Activated CD4-positive, alpha-beta T cell treated with anti-CD3 and anti-CD28 coated beads for 36 hours (primary cell): ENCODE results near the gene HDDC3. TPM values are rescaled to one million over a fixed set of nuclear protein-coding genes. Genes with fewer than 3 reads are reported as not detected.

Experiments
- ATAC-seq: fragments of 200-7000 bp; cut with Tn5 transposase; one replicate; pipeline ENCODE4 v1.10.0; 2021; ENCODE audit warnings: mild to moderate bottlenecking, moderate library complexity
- CTCF ChIA-PET: fragments of 350-600 bp; sonication (Branson Sonifier 250); formaldehyde crosslinking; loops from one replicate; lab custom pipeline; 2021; ENCODE audit warnings: antibody characterized with exemption; lab: Charles Lee
- POLR2A ChIA-PET: fragments of 350-600 bp; sonication (Branson Sonifier 250); formaldehyde crosslinking; loops from one replicate; lab custom pipeline; 2021; ENCODE audit warnings: antibody characterized with exemption, inconsistent platforms; lab: Charles Lee
- DNase-seq: peaks from one replicate; pipeline ENCODE4 v3.0.0-alpha.2; 2020
- H3K27ac Mint-ChIP-seq: one replicate; pipeline ENCODE4 v1.8.0; 2021; ENCODE audit warnings: mixed read lengths
- H3K27me3 Mint-ChIP-seq: one replicate; pipeline ENCODE4 v1.8.0; 2021; ENCODE audit warnings: mixed read lengths
- H3K36me3 Mint-ChIP-seq: one replicate; pipeline ENCODE4 v1.8.0; 2021; ENCODE audit warnings: low read depth, mixed read lengths
- H3K4me1 Mint-ChIP-seq: one replicate; pipeline ENCODE4 v1.8.0; 2021; ENCODE audit warnings: mixed read lengths
- H3K4me3 Mint-ChIP-seq: one replicate; pipeline ENCODE4 v1.8.0; 2021; ENCODE audit warnings: mild to moderate bottlenecking, moderate library complexity, mixed read lengths
- H3K9me3 Mint-ChIP-seq: one replicate; pipeline ENCODE4 v1.8.0; 2021; ENCODE audit warnings: low read depth, mixed read lengths
- intact Hi-C, 2 experiments: fragments of 100-400 bp; cut with DNase I in 1 of 2; cut with micrococcal nuclease in 1 of 2; formaldehyde crosslinking; loops; one replicate each; pipeline versions ENCODE4 v1.14.2 to v1.15.1; 2022 to 2024; cut with DNase I, micrococcal nuclease
- total RNA-seq, 2 experiments: library from RNA; stranded (reverse); gene quantifications; one replicate each; pipeline ENCODE4 v1.2.3, GENCODE V29; 2021

Gene HDDC3, protein sequence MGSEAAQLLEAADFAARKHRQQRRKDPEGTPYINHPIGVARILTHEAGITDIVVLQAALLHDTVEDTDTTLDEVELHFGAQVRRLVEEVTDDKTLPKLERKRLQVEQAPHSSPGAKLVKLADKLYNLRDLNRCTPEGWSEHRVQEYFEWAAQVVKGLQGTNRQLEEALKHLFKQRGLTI
- total RNA-seq: 10 to 100 TPM; 34.2 to 41.2 TPM

DNA sequence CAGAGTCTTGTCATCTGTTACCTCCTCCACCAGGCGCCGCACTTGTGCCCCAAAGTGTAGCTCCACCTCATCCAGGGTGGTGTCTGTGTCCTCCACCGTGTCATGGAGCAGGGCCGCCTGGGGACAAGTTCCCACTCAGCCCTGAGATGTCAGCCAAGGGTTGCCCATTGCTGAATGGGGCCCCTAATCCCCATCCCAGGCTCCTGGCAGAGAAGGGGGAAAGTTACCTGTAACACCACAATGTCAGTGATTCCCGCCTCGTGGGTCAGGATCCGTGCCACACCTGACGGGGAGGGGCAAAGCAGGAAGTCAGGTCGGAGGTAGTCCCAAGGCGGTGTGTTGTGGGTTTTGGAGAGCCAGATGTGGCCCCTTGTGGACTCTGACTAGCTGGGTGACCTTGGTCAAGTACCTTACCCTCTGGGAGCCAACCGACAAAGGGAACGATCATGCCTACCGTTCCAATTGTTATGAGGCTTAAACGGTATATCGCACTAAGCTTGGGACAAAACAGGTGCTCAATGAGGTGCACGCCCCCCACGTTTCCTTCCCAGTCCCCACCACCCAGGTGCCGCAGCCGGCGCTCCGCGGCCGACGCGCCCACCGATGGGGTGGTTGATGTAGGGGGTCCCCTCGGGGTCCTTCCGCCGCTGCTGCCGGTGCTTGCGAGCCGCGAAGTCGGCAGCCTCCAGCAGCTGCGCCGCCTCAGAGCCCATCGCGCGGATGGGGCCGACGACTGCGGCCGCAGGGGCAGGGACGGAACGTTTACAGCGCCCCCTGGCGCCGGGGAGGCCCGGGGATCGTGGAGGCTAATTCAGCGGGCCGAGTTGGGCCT lies at the start of gene HDDC3:
Gene HDDC3, minus strand, starts transcription at position 722 of the 832 bp plus-strand sequence. Its CDS starts 9 bp downstream, at position 713.
- ATAC-seq: peak; percentile 68
- no peaks in the 10 kb centered on the region for H3K9me3 Mint-ChIP-seq
- peaks cover 26% of the 10 kb centered on the region for H3K36me3 Mint-ChIP-seq
- peak; percentile 96 for DNase-seq
- H3K27me3 Mint-ChIP-seq: no peaks in the 10 kb centered on the region
- peak within 1 kb of the TSS; percentile 99 for H3K27ac Mint-ChIP-seq
- ChIA-PET CTCF (interaction anchor here (0.5 to 11.3 kb wide), 54 partner anchors 9 to 745 kb away, joined by 3 to 164 read pairs (median 4); partner anchors contain the start of genes BLM, FES, IQGAP1 and MAN2A2), POLR2A (interaction anchor here (0.6 to 2.2 kb wide), 16 partner anchors 9 to 699 kb away, joined by 3 to 15 read pairs (median 4); partner anchors contain the start of genes BLM, CIB1, IQGAP1 and MAN2A2)
- peaks cover 47% of the 10 kb centered on the region for H3K4me1 Mint-ChIP-seq
- intact Hi-C loops: loop anchor here (1.0 to 10.0 kb wide), 13 partner anchors 29 to 1970 kb away; partner anchors contain the start of genes NGRN (in 2 of the 2), AP3S2 (in 1 of the 2), CHD2 (in 1 of the 2) and IDH2 (in 1 of the 2)
- peak within 1 kb of the TSS; percentile 99 for H3K4me3 Mint-ChIP-seq

DNA sequence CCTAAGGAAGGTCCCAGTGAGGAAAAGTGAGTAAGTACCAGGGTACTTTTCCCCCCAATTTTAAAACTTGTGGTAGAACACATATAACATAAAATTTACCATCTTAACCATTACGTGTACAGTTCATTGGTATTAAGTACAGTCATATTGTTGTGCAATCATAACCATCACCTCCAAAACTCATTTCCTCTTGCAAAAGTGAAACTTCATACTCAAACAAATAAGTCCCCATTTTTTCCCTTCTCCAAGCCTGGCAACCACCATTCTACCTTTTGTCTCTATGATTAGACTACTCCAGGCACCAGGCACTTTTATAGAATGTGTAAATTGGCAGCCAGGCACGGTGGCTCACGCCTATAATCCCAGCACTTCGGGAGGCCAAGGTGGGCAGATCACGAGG lies 49.8 kb upstream of the HDDC3 start:
- Mint-ChIP-seq H3K36me3 (peaks cover 62% of the 10 kb centered on the region), H3K27ac (peak overlapping the region; percentile 32)
- intact Hi-C loops: no loop called here

DNA sequence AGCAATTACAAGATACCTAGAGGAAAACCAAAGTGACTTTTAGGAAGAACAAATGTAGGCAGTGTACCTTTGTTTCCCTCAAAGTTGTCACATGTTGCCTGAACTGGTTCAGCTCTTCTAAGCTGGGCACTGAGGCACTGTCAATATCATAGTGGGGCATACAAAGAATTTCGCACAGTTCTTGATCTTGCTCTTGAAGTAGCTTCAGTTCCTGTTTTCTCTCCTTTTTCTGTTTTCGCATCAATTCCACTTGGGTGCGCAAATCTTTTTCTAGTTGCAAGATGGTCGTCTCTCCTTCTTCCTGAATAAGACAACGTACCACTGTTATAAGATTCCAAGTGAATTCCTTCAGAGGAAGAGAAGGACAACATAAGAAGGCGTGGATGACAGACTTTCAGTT lies 49.3 kb upstream of the HDDC3 start:
- intact Hi-C loops: no loop called here
- DNase-seq: no peak
- CTCF ChIA-PET: interaction anchor here (1.1 to 1.4 kb wide), 3 partner anchors 25 to 290 kb away, joined by 3 to 6 read pairs (median 3); no protein-coding TSS in a partner anchor
- Mint-ChIP-seq H3K9me3 (no peaks in the 10 kb centered on the region), H3K4me3 (no peak overlapping the region), H3K27me3 (no peaks in the 10 kb centered on the region), H3K4me1 (peaks cover 9% of the 10 kb centered on the region), H3K36me3 (peaks cover 64% of the 10 kb centered on the region), H3K27ac (no peak overlapping the region)
- no peak for ATAC-seq
- POLR2A ChIA-PET: interaction anchor here (0.7 to 1.0 kb wide), 2 partner anchors 10 to 1502 kb away, joined by 3 to 6 read pairs; no protein-coding TSS in a partner anchor

More for the DNA sequence above, 49.8 kb upstream of the HDDC3 start:
- Mint-ChIP-seq H3K4me3 (no peak overlapping the region), H3K27me3 (no peaks in the 10 kb centered on the region), H3K9me3 (no peaks in the 10 kb centered on the region), H3K4me1 (peaks cover 11% of the 10 kb centered on the region)
- POLR2A ChIA-PET: no interaction called here
- DNase-seq (no peak), ATAC-seq (peak; percentile 57)
- CTCF ChIA-PET: interaction anchor here (0.8 to 1.9 kb wide), 3 partner anchors 16 to 49 kb away, joined by 3 to 6 read pairs (median 3); no protein-coding TSS in a partner anchor

- CTCF ChIA-PET: interaction anchor here (0.7 to 1.4 kb wide), 5 partner anchors 9 to 47 kb away, joined by 3 to 6 read pairs (median 5); partner anchors contain the start of gene HDDC3
- peaks cover 9% of the 10 kb centered on the region for H3K4me1 Mint-ChIP-seq
- no peak for ATAC-seq
- intact Hi-C loops: no loop called here
- POLR2A ChIA-PET: interaction anchor here (1.2 to 1.5 kb wide), 2 partner anchors 13 to 54 kb away, joined by 3 to 4 read pairs; no protein-coding TSS in a partner anchor
- H3K27ac Mint-ChIP-seq: no peak overlapping the region
- H3K27me3 Mint-ChIP-seq: no peaks in the 10 kb centered on the region
- H3K4me3 Mint-ChIP-seq: no peak overlapping the region
- no peak for DNase-seq
- H3K36me3 Mint-ChIP-seq: peaks cover 78% of the 10 kb centered on the region
- no peaks in the 10 kb centered on the region for H3K9me3 Mint-ChIP-seq
Measured at GRCh38 chr15:90979582-90979981, 47.2 kb upstream of the HDDC3 start.

DNA sequence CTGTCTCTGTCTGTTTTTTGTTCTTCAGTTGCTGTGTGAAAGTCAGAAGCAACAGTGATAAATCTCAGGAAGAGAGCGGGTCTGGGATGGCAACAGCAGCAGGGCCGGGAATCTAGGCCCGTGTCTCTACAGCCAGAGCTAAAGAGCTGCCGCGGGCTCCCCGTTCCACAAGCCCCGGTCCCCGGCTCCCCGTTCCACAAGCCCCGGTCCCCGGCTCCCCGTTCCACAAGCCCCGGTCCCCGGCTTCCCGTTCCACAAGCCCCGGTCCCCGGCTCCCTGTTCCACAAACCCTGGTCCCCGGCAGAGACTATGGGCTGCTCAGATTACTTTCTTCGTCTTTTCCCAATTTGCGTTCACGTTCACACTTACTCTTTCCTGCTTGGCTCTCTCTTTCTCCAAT lies 41.9 kb upstream of the HDDC3 start:
- H3K9me3 Mint-ChIP-seq: no peaks in the 10 kb centered on the region
- H3K36me3 Mint-ChIP-seq: peaks cover 60% of the 10 kb centered on the region
- intact Hi-C loops: no loop called here
- DNase-seq (no peak), ATAC-seq (no peak)
- ChIA-PET POLR2A (no interaction called here), CTCF (no interaction called here)
- no peaks in the 10 kb centered on the region for H3K27me3 Mint-ChIP-seq
- no peak overlapping the region for H3K27ac Mint-ChIP-seq
- H3K4me3 Mint-ChIP-seq: no peak overlapping the region
- H3K4me1 Mint-ChIP-seq: no peaks in the 10 kb centered on the region

DNA sequence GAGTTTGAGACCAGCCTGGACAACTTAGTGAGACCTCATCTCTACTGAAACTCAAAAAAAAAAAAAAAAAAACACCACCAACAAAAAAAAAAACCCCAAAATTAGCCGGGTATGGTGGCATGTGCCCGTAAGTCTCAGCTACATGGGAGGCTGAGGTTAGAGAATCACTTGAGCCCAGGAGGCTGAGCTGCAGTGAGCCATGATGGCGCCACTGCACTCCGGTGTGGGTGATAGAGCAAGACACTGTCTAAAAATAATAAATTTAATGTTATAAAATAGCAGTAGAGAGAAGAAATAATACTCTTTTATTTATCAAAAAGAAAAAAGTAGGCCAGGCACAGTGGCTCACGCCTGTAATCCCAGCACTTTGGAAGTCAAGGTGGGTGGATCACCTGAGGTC lies 39.8 kb upstream of the HDDC3 start:
- DNase-seq: no peak
- ATAC-seq: no peak
- H3K27me3 Mint-ChIP-seq: no peaks in the 10 kb centered on the region
- ChIA-PET CTCF (no interaction called here), POLR2A (interaction anchor here (0.7 to 1.4 kb wide), 2 partner anchors 9 to 33 kb away, joined by 4 to 6 read pairs; no protein-coding TSS in a partner anchor)
- H3K4me1 Mint-ChIP-seq: no peaks in the 10 kb centered on the region
- H3K36me3 Mint-ChIP-seq: peaks cover 64% of the 10 kb centered on the region
- H3K9me3 Mint-ChIP-seq: no peaks in the 10 kb centered on the region
- intact Hi-C loops: no loop called here
- H3K27ac Mint-ChIP-seq: no peak overlapping the region
- no peak overlapping the region for H3K4me3 Mint-ChIP-seq

- H3K27ac Mint-ChIP-seq: no peak overlapping the region
- intact Hi-C loops: no loop called here
- ChIA-PET POLR2A (no interaction called here), CTCF (interaction anchor here (0.7 to 3.3 kb wide), 3 partner anchors 9 to 85 kb away, joined by 3 to 19 read pairs (median 3); no protein-coding TSS in a partner anchor)
- no peak for ATAC-seq
- no peaks in the 10 kb centered on the region for H3K9me3 Mint-ChIP-seq
- DNase-seq: no peak
- H3K27me3 Mint-ChIP-seq: no peaks in the 10 kb centered on the region
- H3K36me3 Mint-ChIP-seq: peaks cover 62% of the 10 kb centered on the region
- no peaks in the 10 kb centered on the region for H3K4me1 Mint-ChIP-seq
- no peak overlapping the region for H3K4me3 Mint-ChIP-seq
Measured at GRCh38 chr15:90970274-90970673, 37.9 kb upstream of the HDDC3 start.

- ATAC-seq: no peak
- H3K4me3 Mint-ChIP-seq: no peak overlapping the region
- H3K27ac Mint-ChIP-seq: no peak overlapping the region
- H3K27me3 Mint-ChIP-seq: no peaks in the 10 kb centered on the region
- intact Hi-C loops: no loop called here
- H3K9me3 Mint-ChIP-seq: no peaks in the 10 kb centered on the region
- peaks cover 60% of the 10 kb centered on the region for H3K36me3 Mint-ChIP-seq
- DNase-seq: no peak
- H3K4me1 Mint-ChIP-seq: no peaks in the 10 kb centered on the region
- ChIA-PET CTCF (interaction anchor here (1.2 to 3.3 kb wide), 2 partner anchors 11 to 14 kb away, joined by 3 to 19 read pairs; partner anchors contain the start of gene RCCD1), POLR2A (no interaction called here)
Measured at GRCh38 chr15:90968434-90968833, 36.1 kb upstream of the HDDC3 start.

- H3K4me3 Mint-ChIP-seq: no peak overlapping the region
- H3K36me3 Mint-ChIP-seq: peaks cover 64% of the 10 kb centered on the region
- no peaks in the 10 kb centered on the region for H3K9me3 Mint-ChIP-seq
- H3K4me1 Mint-ChIP-seq: no peaks in the 10 kb centered on the region
- H3K27ac Mint-ChIP-seq: no peak overlapping the region
- no peak for ATAC-seq
- POLR2A ChIA-PET: no interaction called here
- intact Hi-C loops: no loop called here
- CTCF ChIA-PET: interaction anchor here (0.6 to 1.5 kb wide), 2 partner anchors 12 to 31 kb away, joined by 5 read pairs; no protein-coding TSS in a partner anchor
- no peak for DNase-seq
- no peaks in the 10 kb centered on the region for H3K27me3 Mint-ChIP-seq
Measured at GRCh38 chr15:90967206-90967605, 34.9 kb upstream of the HDDC3 start.

DNA sequence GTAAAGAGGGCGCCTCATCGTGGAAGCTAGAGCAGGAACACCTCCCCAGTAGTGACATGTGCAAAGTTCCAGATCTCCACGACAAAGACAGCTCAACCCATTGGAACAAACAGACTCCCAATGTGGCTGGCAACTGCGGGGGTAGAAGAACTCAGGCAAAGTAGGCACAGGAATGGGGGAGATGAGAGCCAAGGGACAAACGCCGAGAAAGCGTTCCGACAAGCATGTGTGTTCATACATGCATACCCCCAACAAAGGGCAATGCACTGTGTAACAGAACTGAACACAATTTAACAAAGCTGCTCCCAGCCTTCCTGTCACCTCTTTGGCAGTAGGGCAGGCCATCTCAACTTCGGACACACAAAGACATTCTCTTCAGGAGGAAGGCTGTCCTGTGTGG lies 33.9 kb upstream of the HDDC3 start:
- no peak for ATAC-seq

GRCh38 chr15:90962021-90962420 lies 29.7 kb upstream of the HDDC3 start:
- DNase-seq (no peak), ATAC-seq (no peak)
- H3K9me3 Mint-ChIP-seq: no peaks in the 10 kb centered on the region
- peaks cover 4% of the 10 kb centered on the region for H3K4me1 Mint-ChIP-seq
- no peak overlapping the region for H3K4me3 Mint-ChIP-seq
- H3K27ac Mint-ChIP-seq: no peak overlapping the region
- CTCF ChIA-PET: interaction anchor here (10.9 kb wide), 1 partner anchor 27 kb away, joined by 139 read pairs; the partner anchor contains the start of genes HDDC3 and UNC45A
- H3K36me3 Mint-ChIP-seq: peaks cover 57% of the 10 kb centered on the region
- intact Hi-C loops: no loop called here
- POLR2A ChIA-PET: no interaction called here
- H3K27me3 Mint-ChIP-seq: no peaks in the 10 kb centered on the region

More for the DNA sequence above, 33.9 kb upstream of the HDDC3 start:
- no peak for DNase-seq
- no peaks in the 10 kb centered on the region for H3K4me1 Mint-ChIP-seq
- H3K36me3 Mint-ChIP-seq: peaks cover 70% of the 10 kb centered on the region
- ChIA-PET CTCF (interaction anchor here (0.5 to 1.5 kb wide), 4 partner anchors 13 to 840 kb away, joined by 3 to 5 read pairs (median 3); no protein-coding TSS in a partner anchor), POLR2A (no interaction called here)
- no peaks in the 10 kb centered on the region for H3K27me3 Mint-ChIP-seq
- H3K4me3 Mint-ChIP-seq: no peak overlapping the region
- peak overlapping the region; percentile 70 for H3K27ac Mint-ChIP-seq
- intact Hi-C loops: no loop called here
- H3K9me3 Mint-ChIP-seq: no peaks in the 10 kb centered on the region
